IMR-90 (cell line): ENCODE results near the gene DCAKD.

Experiments
- CTCF ChIP-seq: conservative IDR thresholded peaks from 2 replicates; pipeline ENCODE4 v1.5.1; 2012; ENCODE audit warnings: mild to moderate bottlenecking, low read depth, low read length, improper control_type of control experiment
- POLR2A ChIP-seq: IDR thresholded peaks from 2 replicates; pipeline ENCODE4 v1.6.1; 2012; ENCODE audit warnings: mild to moderate bottlenecking, low read depth, low read length

- no peak for TF ChIP-seq CTCF
- no peak for TF ChIP-seq POLR2A
Observed at GRCh38 chr17:45011767-45012166, 39.7 kb downstream of the DCAKD start.
